Uterus (tissue), 2 donors: Measurements from ENCODE around the gene LDLRAD2.

Experiments used
- CTCF ChIP-seq, 4 experiments: fragments of 200-600 bp in 2 of 4; fragments of 450-650 bp in 2 of 4; sonication (generic) in 2 of 4; IDR thresholded peaks; one replicate each; pipeline ENCODE4 v1.5.1; 2016 to 2019; ENCODE audit warnings: antibody characterized with exemption in 4 of 4, mild to moderate bottlenecking in 2 of 4, moderate library complexity in 1 of 4
- POLR2A ChIP-seq, 2 donors: fragments of 450-650 bp; IDR thresholded peaks; one replicate each; pipeline ENCODE4 v1.6.1; 2016; ENCODE audit warnings: antibody characterized with exemption in 2 of 2, mild to moderate bottlenecking in 1 of 2, moderate library complexity in 1 of 2

- TF ChIP-seq CTCF (IDR thresholded peaks at IDR 0.05) (no peak), POLR2A (IDR thresholded peaks at IDR 0.05) (no peak)
Measured at GRCh38 chr1:21851430-21852250, 39.6 kb downstream of the LDLRAD2 start.
